ENCODE data around the gene CLEC16A. TPM values are rescaled to one million over a fixed set of nuclear protein-coding genes. Genes with fewer than 3 reads are reported as not detected.

Gene CLEC16A
- total and polyA plus RNA-seq, 2 donors: 10.9 to 19.9 TPM

DNA sequence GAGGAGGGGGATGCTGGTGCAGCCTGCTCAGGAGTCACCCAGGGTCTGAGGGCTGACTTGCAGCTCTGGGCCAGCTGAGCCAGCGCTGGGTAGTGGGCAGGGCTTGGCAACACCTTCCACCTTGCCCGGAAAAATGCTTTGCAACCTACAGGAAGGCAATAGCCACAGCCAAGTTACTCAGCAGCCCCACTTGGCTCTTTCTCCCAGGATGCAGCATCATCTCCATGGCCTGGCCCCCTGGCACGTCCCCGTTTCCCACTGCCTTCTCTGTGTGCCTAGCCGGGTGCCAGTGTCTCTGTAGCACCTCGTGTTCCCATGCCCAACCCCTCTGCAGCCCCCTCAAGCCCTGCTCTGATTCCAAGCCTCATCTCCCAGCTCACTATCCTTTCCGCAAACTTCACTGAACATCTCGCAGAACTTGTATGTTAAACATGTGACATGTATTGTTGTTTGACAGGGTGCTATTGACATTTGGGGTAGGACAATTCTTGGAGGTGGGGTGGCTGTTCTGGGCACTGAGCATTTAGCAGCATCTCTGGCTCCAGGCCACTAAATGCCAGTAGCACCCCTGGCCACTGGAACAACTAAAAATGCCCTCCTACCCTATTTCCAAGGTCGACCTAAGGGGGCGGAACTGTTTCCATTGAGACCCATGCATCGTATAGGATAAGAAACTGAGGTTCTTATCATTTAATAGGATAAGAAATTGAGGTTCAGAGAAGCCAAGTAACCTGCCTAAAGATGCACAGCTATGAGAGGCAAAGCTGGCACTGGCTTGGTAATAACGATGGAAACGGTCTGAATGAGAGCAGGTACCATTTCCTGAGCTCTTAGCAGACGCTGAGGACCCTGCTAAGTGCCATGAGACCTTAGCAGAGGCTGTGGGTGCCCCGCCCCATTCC is 14.3 kb upstream of the CLEC16A start:
- peaks cover 1% of the 10 kb centered on the region for H3K36me3 ChIP-seq (ENCODE audit: insufficient read depth)
- H3K4me1 ChIP-seq (ENCODE audit: insufficient read depth): no peaks in the 10 kb centered on the region
- no peak overlapping the region for H3K4me3 ChIP-seq (ENCODE audit: low read depth, low read length)
- WGBS: 83% methylated on average over 15 of the region's 15 CpGs
- no peak overlapping the region for H3K27ac ChIP-seq (ENCODE audit: low read depth)
- DNase-seq (ENCODE audit: extremely low spot score): no peak

DNA sequence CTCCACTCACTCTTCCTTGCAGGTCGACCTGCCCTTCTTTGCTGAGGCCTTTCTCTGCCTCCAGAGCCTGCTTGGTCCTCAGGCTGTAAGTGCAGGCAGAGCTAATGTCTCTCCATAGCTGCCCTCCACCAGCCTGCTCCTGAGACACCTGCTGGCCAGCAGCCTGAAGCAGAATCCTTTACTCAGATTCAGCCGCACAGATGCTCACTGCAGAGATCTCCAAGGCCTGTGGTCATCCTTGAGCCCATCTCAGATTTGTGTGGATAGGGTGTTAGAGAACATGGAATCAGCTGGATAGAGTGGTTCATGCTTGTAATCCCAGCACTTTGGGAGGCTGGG is 13.6 kb upstream of the CLEC16A start:
- WGBS: 85% methylated on average over 2 of the region's 2 CpGs
- DNase-seq (ENCODE audit: extremely low spot score): no peak
- Histone ChIP-seq H3K27ac (ENCODE audit: low read depth) (no peak overlapping the region), H3K4me1 (ENCODE audit: insufficient read depth) (no peaks in the 10 kb centered on the region), H3K36me3 (ENCODE audit: insufficient read depth) (peaks cover 1% of the 10 kb centered on the region), H3K4me3 (ENCODE audit: low read depth, low read length) (no peak overlapping the region)

DNA sequence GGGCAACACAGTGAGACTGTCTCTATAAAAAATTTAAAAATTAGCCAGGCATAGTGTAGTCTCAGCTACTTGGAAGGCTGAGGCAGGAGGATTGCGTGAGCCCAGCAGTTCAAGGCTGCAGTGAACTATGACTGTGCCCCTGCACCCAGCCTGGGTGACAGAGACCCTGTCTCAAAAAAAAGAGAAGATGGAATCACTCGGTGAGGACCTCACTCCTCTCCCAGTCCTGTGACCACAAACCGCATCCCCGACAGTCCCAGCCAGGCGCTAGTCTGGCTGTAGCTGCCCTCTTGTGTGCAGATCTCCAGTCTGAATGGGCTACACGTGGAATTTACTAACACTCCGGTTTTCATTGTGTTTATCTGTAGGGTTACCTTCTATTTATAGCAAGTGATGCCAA is 13.2 kb upstream of the CLEC16A start:
- DNase-seq (ENCODE audit: extremely low spot score): no peak
- H3K4me3 ChIP-seq (ENCODE audit: low read depth, low read length): no peak overlapping the region
- H3K4me1 ChIP-seq (ENCODE audit: insufficient read depth): no peaks in the 10 kb centered on the region
- 68% methylated on average over 7 of the region's 7 CpGs for WGBS
- peaks cover 1% of the 10 kb centered on the region for H3K36me3 ChIP-seq (ENCODE audit: insufficient read depth)
- H3K27ac ChIP-seq (ENCODE audit: low read depth): no peak overlapping the region

DNA sequence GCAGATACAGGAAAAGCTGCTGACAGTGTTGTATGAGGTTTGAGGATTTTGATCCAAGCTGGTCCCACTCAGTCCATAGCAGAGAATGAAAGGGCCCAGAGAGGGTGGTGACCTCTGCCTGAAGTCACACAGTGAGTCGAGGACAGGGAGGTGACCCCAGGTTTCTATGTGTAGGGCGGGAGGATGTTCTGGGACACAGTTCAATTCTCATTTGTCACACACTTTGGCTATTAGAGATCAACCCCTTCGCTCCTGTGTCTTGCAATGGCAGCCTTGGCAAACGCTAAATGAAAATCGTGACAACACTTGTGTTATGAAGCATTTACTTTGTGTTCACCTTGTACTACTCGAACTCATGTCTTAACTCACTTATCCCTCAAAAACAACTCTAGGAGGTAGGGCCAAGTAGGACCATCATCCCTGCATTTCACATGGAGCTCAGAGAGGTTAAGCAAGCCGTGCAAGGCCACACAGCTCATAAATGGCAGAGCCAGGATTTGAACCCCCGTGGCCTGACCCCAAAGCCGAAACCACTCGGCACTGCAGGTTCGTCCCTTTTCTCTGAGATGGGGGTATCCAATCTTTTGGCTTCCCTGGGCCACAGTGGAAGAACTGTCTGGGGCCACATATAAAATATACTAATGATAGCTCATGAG is 12.3 kb upstream of the CLEC16A start:
- no peak for DNase-seq (ENCODE audit: extremely low spot score)
- H3K36me3 ChIP-seq (ENCODE audit: insufficient read depth): peaks cover 1% of the 10 kb centered on the region
- WGBS: 96% methylated on average over 11 of the region's 11 CpGs
- H3K4me1 ChIP-seq (ENCODE audit: insufficient read depth): no peaks in the 10 kb centered on the region
- H3K4me3 ChIP-seq (ENCODE audit: low read depth, low read length): no peak overlapping the region
- H3K27ac ChIP-seq (ENCODE audit: low read depth): no peak overlapping the region

DNA sequence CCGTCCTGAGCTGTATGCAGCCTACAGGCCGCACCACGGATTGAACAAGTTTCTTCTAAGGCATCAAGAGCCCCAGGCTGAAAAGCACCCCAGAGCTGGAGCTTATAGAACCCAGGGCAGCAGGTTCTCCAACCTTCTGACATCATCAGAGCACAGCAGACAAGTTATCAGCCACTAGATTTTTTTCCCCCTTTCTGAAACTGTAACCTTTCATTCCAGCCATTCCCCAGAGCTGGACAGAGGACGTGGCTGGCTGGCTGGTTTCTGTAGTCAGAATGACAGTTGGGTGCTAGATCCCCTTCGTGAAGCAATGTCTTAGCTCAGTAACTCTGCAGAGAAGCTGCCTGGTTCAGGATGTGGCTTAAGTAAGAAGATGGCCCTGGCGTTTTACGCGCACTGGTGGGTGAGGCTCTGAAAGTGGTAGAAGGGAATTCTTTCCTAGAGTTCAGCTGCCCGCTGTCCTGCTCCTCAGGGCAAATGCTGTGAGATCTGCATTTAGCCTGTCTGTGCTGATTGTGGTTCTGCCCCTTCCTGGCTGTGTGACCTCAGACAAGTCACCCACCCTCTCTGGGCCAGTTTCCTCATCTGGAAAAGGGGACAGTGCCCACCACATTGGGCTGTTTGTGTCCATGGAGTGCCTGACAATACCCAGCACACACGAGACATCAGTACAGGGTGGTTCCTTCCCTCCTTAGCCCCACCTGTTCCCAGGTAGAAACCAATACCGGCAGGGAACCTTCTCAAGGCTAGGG is 11.2 kb upstream of the CLEC16A start:
- no peaks in the 10 kb centered on the region for H3K36me3 ChIP-seq (ENCODE audit: insufficient read depth)
- DNase-seq (ENCODE audit: extremely low spot score): no peak
- H3K4me3 ChIP-seq (ENCODE audit: low read depth, low read length): no peak overlapping the region
- no peak overlapping the region for H3K27ac ChIP-seq (ENCODE audit: low read depth)
- H3K4me1 ChIP-seq (ENCODE audit: insufficient read depth): no peaks in the 10 kb centered on the region
- WGBS: 82% methylated on average over 11 of the region's 11 CpGs

DNA sequence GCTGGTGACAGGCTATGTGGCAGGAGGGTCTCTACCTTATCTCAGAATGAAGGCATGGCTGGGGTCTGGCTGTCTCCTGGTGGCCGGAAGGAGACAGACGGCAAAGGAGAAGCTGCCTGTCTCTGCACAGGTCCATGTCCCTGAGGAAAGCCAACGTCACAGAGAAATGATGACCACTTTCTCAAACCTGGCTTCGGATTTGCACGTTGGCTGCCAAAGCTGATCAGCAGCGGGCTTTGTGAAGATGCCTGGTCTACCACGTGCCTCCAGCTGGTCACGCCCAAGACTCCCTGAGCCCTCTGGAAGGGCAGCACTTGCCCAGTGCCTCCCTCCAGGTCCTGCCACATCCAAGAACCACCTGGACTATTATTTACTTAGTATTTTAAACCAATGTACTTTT is 10.5 kb upstream of the CLEC16A start:
- WGBS: 80% methylated on average over 8 of the region's 8 CpGs
- no peak overlapping the region for H3K4me3 ChIP-seq (ENCODE audit: low read depth, low read length)
- H3K27ac ChIP-seq (ENCODE audit: low read depth): no peak overlapping the region
- no peak for DNase-seq (ENCODE audit: extremely low spot score)
- H3K4me1 ChIP-seq (ENCODE audit: insufficient read depth): peaks cover 4% of the 10 kb centered on the region
- H3K36me3 ChIP-seq (ENCODE audit: insufficient read depth): no peaks in the 10 kb centered on the region

DNA sequence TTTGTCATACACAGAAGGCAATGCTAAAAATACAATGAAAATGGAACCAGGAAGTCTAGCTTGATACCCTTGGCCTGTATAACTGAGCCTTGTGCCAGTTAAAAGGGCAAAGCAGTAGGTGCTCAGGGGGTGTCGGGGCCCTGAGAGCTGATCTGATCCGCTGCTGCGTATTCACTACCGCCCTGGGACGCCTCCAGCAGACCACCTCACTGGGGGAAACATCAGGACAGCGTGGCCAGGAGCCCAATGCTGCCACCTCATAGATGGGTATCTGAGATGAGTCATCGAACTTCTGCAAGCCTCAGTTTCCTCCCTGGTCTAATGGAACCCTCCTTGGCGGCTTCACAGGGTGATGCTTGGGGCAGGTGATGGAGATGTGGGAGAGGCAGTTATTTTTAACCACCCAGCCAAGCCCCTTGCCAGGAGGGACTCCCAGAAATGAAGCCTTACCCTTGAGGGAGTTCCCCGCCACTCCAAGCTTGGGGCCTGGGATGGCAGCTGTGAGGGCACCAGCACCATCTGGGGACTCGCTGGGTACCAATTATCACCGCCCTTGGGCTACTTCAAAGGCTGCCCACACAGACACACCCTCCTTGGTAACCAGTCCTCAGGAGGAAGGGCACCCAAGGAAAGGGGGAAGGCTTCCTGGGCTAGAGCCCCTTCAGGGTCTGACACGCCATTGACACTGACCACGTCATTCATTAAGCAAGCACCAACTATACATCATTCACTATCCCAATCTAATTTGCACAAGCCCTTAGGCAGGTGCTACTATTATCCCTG is 9.8 kb upstream of the CLEC16A start:
- no peak for DNase-seq (ENCODE audit: extremely low spot score)
- no peak overlapping the region for H3K27ac ChIP-seq (ENCODE audit: low read depth)
- 95% methylated on average over 13 of the region's 13 CpGs for WGBS

DNA sequence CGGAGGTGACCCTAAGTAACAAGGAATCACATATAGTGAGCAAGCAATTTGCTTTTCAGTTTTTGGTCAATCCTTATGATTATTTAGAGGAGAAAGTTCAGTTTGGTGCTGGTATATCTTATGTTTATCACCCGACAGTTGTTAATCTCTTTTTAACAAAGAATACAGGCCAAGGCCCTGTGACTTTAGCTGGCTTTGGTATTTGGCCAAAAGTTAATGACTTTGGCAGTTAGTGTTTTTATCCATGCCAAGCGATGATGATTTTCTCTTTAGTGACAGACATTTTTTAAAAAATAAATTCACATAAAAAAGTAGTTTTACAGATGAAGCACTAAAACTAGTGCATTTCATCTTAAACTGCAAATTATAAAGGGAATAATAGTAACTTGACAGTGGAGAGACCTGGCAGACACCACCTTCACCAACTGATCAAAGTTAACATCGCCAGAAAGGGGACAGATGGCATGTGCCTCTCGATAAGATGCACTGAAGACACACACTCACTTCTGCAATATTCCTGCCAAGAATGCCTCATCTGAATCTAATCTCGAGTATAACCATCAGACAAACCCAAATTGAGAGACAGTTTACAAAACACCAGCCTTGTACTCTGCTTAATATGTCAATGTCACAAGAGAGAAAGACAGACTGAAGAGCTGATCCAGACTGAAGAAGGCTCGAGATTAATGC is 9.0 kb upstream of the CLEC16A start:
- Histone ChIP-seq H3K4me3 (ENCODE audit: low read depth, low read length) (no peak overlapping the region), H3K36me3 (ENCODE audit: insufficient read depth) (no peaks in the 10 kb centered on the region), H3K4me1 (ENCODE audit: insufficient read depth) (peaks cover 6% of the 10 kb centered on the region), H3K27ac (ENCODE audit: low read depth) (no peak overlapping the region)
- 50% methylated on average over 7 of the region's 7 CpGs for WGBS
- DNase-seq (ENCODE audit: extremely low spot score): no peak

More for the DNA sequence above, 9.8 kb upstream of the CLEC16A start:
- Histone ChIP-seq H3K36me3 (ENCODE audit: insufficient read depth) (no peaks in the 10 kb centered on the region), H3K4me1 (ENCODE audit: insufficient read depth) (peaks cover 4% of the 10 kb centered on the region), H3K4me3 (ENCODE audit: low read depth, low read length) (no peak overlapping the region)

DNA sequence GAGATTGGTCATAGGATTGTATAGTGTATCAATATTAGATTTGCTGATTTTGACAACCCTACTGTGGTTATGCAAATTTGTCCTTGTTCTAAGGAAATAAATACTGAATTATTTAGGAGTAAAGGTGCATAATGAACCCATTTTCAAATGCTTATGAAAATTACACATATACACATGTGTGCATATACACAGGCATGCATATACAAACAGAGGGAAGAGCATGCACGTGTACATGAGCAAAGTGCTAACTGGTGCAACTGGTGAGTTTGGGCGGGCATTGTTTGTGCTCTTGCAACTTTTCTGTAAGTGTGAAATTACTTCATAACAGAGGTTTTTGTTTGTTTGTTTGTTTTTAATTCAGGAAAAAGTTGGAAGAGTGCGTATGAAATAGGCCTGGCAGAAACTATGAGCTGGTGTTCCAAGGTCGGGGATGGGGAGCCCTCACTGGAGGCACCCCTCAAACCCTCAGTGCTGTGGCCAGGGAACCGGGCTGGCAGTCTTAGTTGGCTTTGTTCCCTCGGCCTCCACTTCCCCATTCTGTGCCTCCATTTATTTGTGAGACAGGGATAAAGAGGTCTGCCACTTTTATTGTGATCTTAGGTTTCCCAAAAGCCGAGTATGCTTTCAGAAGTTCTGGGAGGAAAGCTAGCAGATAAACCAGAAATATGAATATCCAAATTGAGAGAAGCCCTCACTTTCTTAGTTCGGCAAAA is 7.9 kb upstream of the CLEC16A start:
- H3K27ac ChIP-seq (ENCODE audit: low read depth): no peak overlapping the region
- H3K4me3 ChIP-seq (ENCODE audit: low read depth, low read length): no peak overlapping the region

DNA sequence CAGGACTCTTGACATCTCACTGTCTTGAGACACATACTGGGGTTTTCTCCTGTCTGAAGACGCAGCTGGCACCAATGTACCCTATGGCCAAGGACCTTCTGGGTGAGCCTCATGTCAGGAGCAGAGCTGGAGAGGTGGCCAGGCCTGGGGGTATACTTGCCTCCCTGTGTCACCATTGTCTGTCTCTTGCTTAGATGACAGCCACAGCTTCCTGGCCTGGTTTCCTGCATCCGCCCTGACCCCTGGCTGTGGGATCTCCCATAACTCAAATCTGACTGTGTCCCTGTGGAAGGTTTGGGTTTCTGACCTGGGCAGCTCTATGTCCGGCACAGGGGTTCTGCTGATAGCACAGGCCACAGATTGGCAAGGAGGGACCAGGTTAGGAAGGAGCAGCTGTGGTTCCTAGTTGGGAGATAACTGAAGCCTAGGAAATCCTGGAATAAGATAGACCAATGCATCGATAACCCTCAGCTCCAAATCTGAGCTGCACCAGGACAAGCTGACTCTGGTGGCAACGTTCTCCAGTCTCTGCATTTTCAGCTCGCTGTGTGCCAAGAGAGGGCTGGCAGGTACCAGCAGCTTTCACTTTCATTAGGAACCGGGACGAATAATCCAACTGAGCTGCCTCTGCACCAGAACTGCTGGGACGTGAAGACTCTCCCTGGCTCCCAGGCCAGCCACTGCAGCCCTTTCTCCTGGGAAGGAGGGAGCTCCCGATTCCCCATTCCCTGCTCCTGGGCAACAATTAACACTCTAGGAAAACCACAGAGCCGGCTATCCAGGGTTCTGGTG is 7.1 kb upstream of the CLEC16A start:
- no peak for DNase-seq (ENCODE audit: extremely low spot score)
- WGBS: 54% methylated on average over 11 of the region's 11 CpGs
- no peak overlapping the region for H3K27ac ChIP-seq (ENCODE audit: low read depth)
- H3K4me1 ChIP-seq (ENCODE audit: insufficient read depth): peaks cover 7% of the 10 kb centered on the region
- no peak overlapping the region for H3K4me3 ChIP-seq (ENCODE audit: low read depth, low read length)
- no peaks in the 10 kb centered on the region for H3K36me3 ChIP-seq (ENCODE audit: insufficient read depth)

More for the DNA sequence above, 7.9 kb upstream of the CLEC16A start:
- whole genome bisulfite sequencing: 63% methylated on average over 8 of the region's 8 CpGs
- peaks cover 7% of the 10 kb centered on the region for H3K4me1 ChIP-seq (ENCODE audit: insufficient read depth)
- no peak for DNase-seq (ENCODE audit: extremely low spot score)
- no peaks in the 10 kb centered on the region for H3K36me3 ChIP-seq (ENCODE audit: insufficient read depth)

DNA sequence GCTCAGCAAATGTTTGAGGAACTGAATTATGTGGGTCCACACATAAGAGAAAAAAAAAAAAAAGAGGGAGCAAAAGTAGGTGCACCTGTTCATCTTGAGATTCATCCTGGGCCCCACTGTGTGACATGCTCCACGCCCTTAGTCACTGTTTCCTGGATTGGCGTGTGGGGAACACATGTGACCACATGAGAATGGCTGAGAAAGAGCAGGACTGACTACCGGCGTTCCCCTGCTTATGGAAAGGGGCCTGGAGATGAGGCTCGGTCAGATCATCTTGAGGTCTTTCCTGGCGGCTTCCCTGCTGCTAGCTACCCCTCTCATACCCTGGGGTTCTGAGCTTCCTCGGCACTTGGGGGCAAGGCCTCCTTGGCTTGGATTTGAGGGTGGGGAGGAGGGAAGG is 6.0 kb upstream of the CLEC16A start:
- Histone ChIP-seq H3K27ac (ENCODE audit: low read depth) (no peak overlapping the region), H3K4me1 (ENCODE audit: insufficient read depth) (peaks cover 7% of the 10 kb centered on the region), H3K4me3 (ENCODE audit: low read depth, low read length) (no peak overlapping the region), H3K36me3 (ENCODE audit: insufficient read depth) (no peaks in the 10 kb centered on the region)
- no peak for DNase-seq (ENCODE audit: extremely low spot score)
- 68% methylated on average over 7 of the region's 7 CpGs for WGBS
